Stomach (tissue), 4 donors: ENCODE data around the gene EMC9.

Experiments used
- CTCF ChIP-seq, 7 experiments: fragments of 450-650 bp in 4 of 7; fragments of 200-600 bp in 3 of 7; sonication (generic) in 3 of 7; IDR thresholded peaks; one replicate each; pipeline ENCODE4 v1.5.1; 2016 to 2019; ENCODE audit warnings: antibody characterized with exemption in 7 of 7, control low read depth in 2 of 7, mild to moderate bottlenecking in 1 of 7
- EP300 ChIP-seq: sonication (generic); formaldehyde crosslinking; IDR thresholded peaks from one replicate; pipeline ENCODE4 v1.6.1; 2017; ENCODE audit warnings: antibody characterized with exemption

GRCh38 chr14:24126939-24127338 lies 14.5 kb downstream of the EMC9 start:
- TF ChIP-seq CTCF (IDR thresholded peaks at IDR 0.05), result no peak
- TF ChIP-seq EP300, result no peak
